Body of pancreas (tissue), 4 donors: Measurements from ENCODE around the gene SLC7A6.

Experiments used
- CTCF ChIP-seq, 7 experiments: fragments of 450-650 bp in 4 of 7; fragments of 200-600 bp in 3 of 7; sonication (generic) in 3 of 7; IDR thresholded peaks; one replicate each; pipeline ENCODE4 v1.5.1; 2016 to 2019; ENCODE audit warnings: antibody characterized with exemption in 7 of 7
- POLR2A ChIP-seq, 3 donors: fragments of 450-650 bp; IDR thresholded peaks; one replicate each; pipeline ENCODE4 v1.6.1; 2016; ENCODE audit warnings: antibody characterized with exemption in 3 of 3, mild to moderate bottlenecking in 2 of 3

DNA sequence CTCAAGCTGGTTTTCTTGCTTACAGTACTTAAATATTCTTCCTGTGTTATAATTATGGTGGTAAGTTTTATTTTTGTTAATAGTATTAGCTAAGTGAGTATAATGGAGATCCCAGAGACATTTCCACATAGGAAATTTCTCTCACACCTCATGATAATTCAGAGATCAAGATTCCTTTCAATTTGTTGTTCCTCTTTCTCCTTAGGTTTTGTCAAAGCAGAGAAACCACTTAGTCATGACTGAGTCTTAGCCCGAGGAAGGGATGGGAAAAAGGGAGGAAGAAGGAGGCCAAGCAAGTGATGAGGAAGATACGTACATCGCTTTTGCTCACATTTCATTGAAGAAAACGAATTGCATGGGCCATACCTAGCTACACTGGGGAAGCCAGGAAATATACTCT, 46.8 kb upstream of the SLC7A6 start:
- TF ChIP-seq CTCF (IDR thresholded peaks at IDR 0.05) (no peak), POLR2A (IDR thresholded peaks at IDR 0.05) (no peak)
